Measurements from ENCODE around the gene CST6. TPM values are rescaled to one million over a fixed set of nuclear protein-coding genes. Genes with fewer than 3 reads are reported as not detected.

Gene CST6
- total and polyA plus RNA-seq, 2 of the 4 experiments (the other 2 are of a cell fraction): 0.54 to 3.0 TPM

DNA sequence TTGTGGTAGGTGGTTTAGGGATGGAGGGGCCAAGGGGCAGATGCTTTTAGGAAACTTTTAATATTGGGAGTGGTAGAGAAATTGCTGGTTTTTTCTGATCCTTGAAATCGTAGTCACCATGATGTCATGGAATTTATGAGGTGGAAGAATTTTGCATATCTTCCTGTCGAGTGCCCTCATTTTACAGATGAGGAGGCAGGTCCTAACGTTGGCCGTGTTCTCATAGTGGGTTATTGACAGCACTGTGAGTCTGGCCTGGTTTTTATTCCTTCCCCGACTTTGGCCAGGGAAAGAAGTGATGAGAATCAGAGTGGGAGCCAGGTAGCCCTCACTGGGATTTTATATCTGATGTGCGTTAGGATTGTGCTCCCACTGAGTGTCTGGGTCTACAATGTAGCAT lies 49.5 kb downstream of the CST6 start:
- Histone ChIP-seq H3K9me1 (ENCODE audit: insufficient read depth, low read length) (no peaks in the 10 kb centered on the region), H4K20me1 (ENCODE audit: insufficient read depth, low read length) (peaks cover 9% of the 10 kb centered on the region), H3K4me3 (ENCODE audit: insufficient read depth, low read depth, low read length) (no peak overlapping the region), H3K79me1 (ENCODE audit: low read depth in 1 of 2, low read length in 2 of 2) (peaks cover 43 to 47% of the 10 kb centered on the region in 2 experiments), H3K14ac (replicated peaks; ENCODE audit: low read depth, low read length) (no peak overlapping the region), H2AK9ac (replicated peaks; ENCODE audit: low read depth, low read length, poor library complexity) (no peak overlapping the region), H3K9me3 (ENCODE audit: control insufficient read depth, insufficient read depth, low read length) (no peaks in the 10 kb centered on the region), H3K18ac (ENCODE audit: low read depth, low read length) (no peak overlapping the region), H2AFZ (replicated peaks; ENCODE audit: low read length, poor library complexity) (no peak overlapping the region), H3K36me3 (ENCODE audit: control insufficient read depth, insufficient read depth, low read length) (peaks cover 68% of the 10 kb centered on the region), H3K23ac (ENCODE audit: low read depth, low read length) (no peak overlapping the region), H3K4me1 (ENCODE audit: control insufficient read depth, insufficient read depth, low read length) (no peaks in the 10 kb centered on the region), H3K4me2 (ENCODE audit: low read depth, low read length) (no peak overlapping the region), H4K5ac (ENCODE audit: low read depth, low read length) (no peak overlapping the region), H3K9ac (ENCODE audit: low read depth, low read length) (no peak overlapping the region), H2BK15ac (ENCODE audit: low read depth, low read length) (no peak overlapping the region), H2AK5ac (ENCODE audit: low read depth, low read length) (no peak overlapping the region), H3K27me3 (ENCODE audit: control insufficient read depth, insufficient read depth, low read length) (no peaks in the 10 kb centered on the region), H2BK120ac (ENCODE audit: low read depth, low read length) (no peak overlapping the region), H3K27ac (ENCODE audit: insufficient read depth, low read length) (no peak overlapping the region), H2BK20ac (ENCODE audit: low read depth, low read length) (no peak overlapping the region), H3K4ac (ENCODE audit: low read depth, low read length) (no peak overlapping the region), H3K56ac (ENCODE audit: extremely low read depth, insufficient read depth, low read length) (no peak overlapping the region), H2BK5ac (ENCODE audit: low read depth, low read length, poor library complexity, severe bottlenecking) (no peak overlapping the region), H4K8ac (ENCODE audit: low read depth in 2 of 2, low read length in 2 of 2) (no peak overlapping the region), H4K91ac (ENCODE audit: insufficient read depth, low read depth, low read length) (no peak overlapping the region)
- intact Hi-C loops (cut with micrococcal nuclease) (no loop called here), in situ Hi-C loops (cut with MboI; ENCODE audit: low sequenced_read_pairs) (no loop called here), dilution Hi-C loops (cut with HindIII; ENCODE audit: low sequenced_read_pairs, unreplicated experiment) (no loop called here)
- TF ChIP-seq MAFK (IDR thresholded peaks at IDR 0.05; ENCODE audit: low read depth, low read length): no peak
- no peak for TF ChIP-seq USF2 (IDR thresholded peaks at IDR 0.05; ENCODE audit: low read depth, low read length)
- no peak for TF ChIP-seq POLR2A (IDR thresholded peaks at IDR 0.05; ENCODE audit: low read depth, low read length)
- WGBS, 2 experiments (ENCODE audit: extremely low coverage in 2 of 2, insufficient read length in 1 of 2): 92% methylated on average over 5 of the region's 6 CpGs; no CpG with 5 or more reads in 1 of the 2 experiments
- POLR2A ChIA-PET (ENCODE audit: unreplicated experiment): no interaction called here
- DNase-seq (no peak), ATAC-seq (ENCODE audit: low read depth) (no peak)
- no TSS peak for BruUV-seq (replicated peaks)
- CTCF ChIA-PET: no interaction called here

All from IMR-90 (cell line).